Gastrocnemius medialis (tissue), 4 donors: Measurements from ENCODE around the gene ZKSCAN4.

Experiments used
- POLR2A ChIP-seq, 2 donors: fragments of 450-650 bp; IDR thresholded peaks; one replicate each; pipeline ENCODE4 v1.6.1; 2017; ENCODE audit warnings: antibody characterized with exemption in 2 of 2, mild to moderate bottlenecking in 2 of 2, moderate library complexity in 2 of 2
- TF ChIP-seq, protein P1 (sequence below), 5 experiments: fragments of 450-650 bp in 3 of 5; fragments of 200-600 bp in 2 of 5; sonication (generic) in 2 of 5; IDR thresholded peaks in 4 of 5; conservative IDR thresholded peaks in 1 of 5; 1 replicate in 4 of 5; 2 replicates in 1 of 5; pipeline ENCODE4 v1.5.1; 2016 to 2019; ENCODE audit warnings: antibody characterized with exemption in 5 of 5, mild to moderate bottlenecking in 3 of 5, moderate library complexity in 3 of 5

DNA sequence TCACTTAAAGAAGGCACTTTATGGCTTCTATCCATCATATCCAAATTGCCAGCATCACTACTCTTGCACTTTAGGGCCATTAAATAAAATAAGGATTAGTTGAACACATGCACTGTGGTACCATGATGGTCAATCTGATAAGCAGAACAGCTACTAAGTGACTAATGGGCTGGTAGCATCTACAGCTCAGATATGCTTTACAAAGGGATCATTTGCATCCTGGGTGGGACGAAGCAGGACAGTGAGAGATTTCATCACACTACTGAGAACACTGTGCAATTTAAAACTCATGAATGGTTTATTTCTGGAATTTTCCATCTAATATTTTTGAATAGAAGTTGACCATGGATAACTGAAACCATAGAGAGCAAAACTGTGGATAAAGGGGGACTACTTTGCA lies 52.0 kb downstream of the ZKSCAN4 start:
- TF ChIP-seq, protein P1, sequence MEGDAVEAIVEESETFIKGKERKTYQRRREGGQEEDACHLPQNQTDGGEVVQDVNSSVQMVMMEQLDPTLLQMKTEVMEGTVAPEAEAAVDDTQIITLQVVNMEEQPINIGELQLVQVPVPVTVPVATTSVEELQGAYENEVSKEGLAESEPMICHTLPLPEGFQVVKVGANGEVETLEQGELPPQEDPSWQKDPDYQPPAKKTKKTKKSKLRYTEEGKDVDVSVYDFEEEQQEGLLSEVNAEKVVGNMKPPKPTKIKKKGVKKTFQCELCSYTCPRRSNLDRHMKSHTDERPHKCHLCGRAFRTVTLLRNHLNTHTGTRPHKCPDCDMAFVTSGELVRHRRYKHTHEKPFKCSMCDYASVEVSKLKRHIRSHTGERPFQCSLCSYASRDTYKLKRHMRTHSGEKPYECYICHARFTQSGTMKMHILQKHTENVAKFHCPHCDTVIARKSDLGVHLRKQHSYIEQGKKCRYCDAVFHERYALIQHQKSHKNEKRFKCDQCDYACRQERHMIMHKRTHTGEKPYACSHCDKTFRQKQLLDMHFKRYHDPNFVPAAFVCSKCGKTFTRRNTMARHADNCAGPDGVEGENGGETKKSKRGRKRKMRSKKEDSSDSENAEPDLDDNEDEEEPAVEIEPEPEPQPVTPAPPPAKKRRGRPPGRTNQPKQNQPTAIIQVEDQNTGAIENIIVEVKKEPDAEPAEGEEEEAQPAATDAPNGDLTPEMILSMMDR (IDR thresholded peaks at IDR 0.05 in 4 of 5, conservative IDR thresholded peaks at IDR 0.05 in 1 of 5) = no peak
- no peak for TF ChIP-seq POLR2A (IDR thresholded peaks at IDR 0.05)
